Thyroid gland (tissue), 4 donors: ENCODE measurements around the gene CGAS. TPM values are rescaled to one million over a fixed set of nuclear protein-coding genes. Genes with fewer than 3 reads are reported as not detected.

ENCODE experiments used
- DNase-seq, 2 donors: peaks; one replicate each; pipeline ENCODE4 v3.0.0-alpha.2; 2019
- H3K27ac ChIP-seq, 3 donors: fragments of 200-600 bp; sonication (generic); 1 replicate in 2 of 3; 2 replicates in 1 of 3; pipeline ENCODE4 v1.5.1; 2016 to 2019; ENCODE audit warnings: mild to moderate bottlenecking in 1 of 3, moderate library complexity in 1 of 3
- H3K27me3 ChIP-seq: fragments of 200-600 bp; sonication (generic); one replicate; pipeline ENCODE4 v1.5.1; 2019
- H3K36me3 ChIP-seq, 2 donors: fragments of 200-600 bp; sonication (generic); one replicate each; pipeline ENCODE4 v1.5.1; 2016 to 2019
- H3K4me1 ChIP-seq, 2 donors: fragments of 200-600 bp; sonication (generic); one replicate each; pipeline ENCODE4 v1.5.1; 2017 to 2019
- H3K4me3 ChIP-seq, 3 donors: fragments of 200-600 bp; sonication (generic); replicated peaks in 1 of 3; 1 replicate in 2 of 3; 2 replicates in 1 of 3; pipeline ENCODE4 v1.5.1; 2016; ENCODE audit warnings: mild to moderate bottlenecking in 1 of 3
- H3K9me3 ChIP-seq: fragments of 200-600 bp; sonication (generic); one replicate; pipeline ENCODE4 v1.5.1; 2017
- CTCF ChIP-seq, 6 experiments: fragments of 200-600 bp in 3 of 6; fragments of 450-650 bp in 3 of 6; sonication (generic) in 3 of 6; IDR thresholded peaks; one replicate each; pipeline ENCODE4 v1.5.1; 2016 to 2019; ENCODE audit warnings: antibody characterized with exemption in 6 of 6, mild to moderate bottlenecking in 2 of 6, inconsistent platforms in 1 of 6, moderate library complexity in 1 of 6
- POLR2A ChIP-seq, 2 donors: fragments of 450-650 bp; IDR thresholded peaks; one replicate each; pipeline ENCODE4 v1.6.1; 2017; ENCODE audit warnings: antibody characterized with exemption in 2 of 2, mild to moderate bottlenecking in 2 of 2, moderate library complexity in 1 of 2
- WGBS, 2 donors: methylation state at CpG; one replicate each; pipeline ENCODE4 v1.1.5; 2017; 5-methylcytosine and 5-hydroxymethylcytosine counted together
- intact Hi-C: fragments of 100-400 bp; cut with DNase I; formaldehyde crosslinking; loops from one replicate; pipeline ENCODE4 v1.15.1; 2023
- total RNA-seq, 4 donors: library from RNA; depleted of rRNA; stranded (reverse); fragments of >200 nt; gene quantifications; one replicate each; pipeline ENCODE4 v1.2.3, GENCODE V29; 2016

Gene CGAS
- total RNA-seq, 4 donors from 2014 or later, result 2.5 to 6.2 (median 4.4) TPM

- no peaks in the 10 kb centered on the region for H3K9me3 ChIP-seq
- 95 to 96% methylated on average over 12 of the region's 12 CpGs for WGBS, 2 donors
- DNase-seq, result no peak
- no peaks in the 10 kb centered on the region for H3K4me1 ChIP-seq
- intact Hi-C loops, result no loop called here
- peaks cover 49 to 77% of the 10 kb centered on the region in 2 donors for H3K36me3 ChIP-seq
- TF ChIP-seq POLR2A (IDR thresholded peaks at IDR 0.05) (no peak), CTCF (IDR thresholded peaks at IDR 0.05) (no peak)
- H3K4me3 ChIP-seq, result no peak overlapping the region
- no peak overlapping the region for H3K27ac ChIP-seq
- H3K27me3 ChIP-seq, result no peaks in the 10 kb centered on the region
Observed at GRCh38 chr6:73481969-73482368, 29.9 kb upstream of the CGAS start.

- no peaks in the 10 kb centered on the region for H3K9me3 ChIP-seq
- no peaks in the 10 kb centered on the region for H3K4me1 ChIP-seq
- TF ChIP-seq CTCF (IDR thresholded peaks at IDR 0.05) (no peak), POLR2A (IDR thresholded peaks at IDR 0.05) (no peak)
- intact Hi-C loops, result no loop called here
- no peak for DNase-seq
- peaks cover 59 to 71% of the 10 kb centered on the region in 2 donors for H3K36me3 ChIP-seq
- WGBS, 2 donors, result 98 to 100% methylated on average over 4 of the region's 4 CpGs
- H3K4me3 ChIP-seq, result no peak overlapping the region
- H3K27ac ChIP-seq, result no peak overlapping the region
- H3K27me3 ChIP-seq, result no peaks in the 10 kb centered on the region
Observed at GRCh38 chr6:73477407-73477806, 25.3 kb upstream of the CGAS start.

- Histone ChIP-seq H3K36me3 (peaks cover 59 to 67% of the 10 kb centered on the region in 2 donors), H3K9me3 (no peaks in the 10 kb centered on the region), H3K27me3 (no peaks in the 10 kb centered on the region), H3K4me1 (no peaks in the 10 kb centered on the region), H3K4me3 (no peak overlapping the region), H3K27ac (no peak overlapping the region)
- intact Hi-C loops, result no loop called here
- DNase-seq, result no peak
- TF ChIP-seq POLR2A (IDR thresholded peaks at IDR 0.05), result no peak
- no peak for TF ChIP-seq CTCF (IDR thresholded peaks at IDR 0.05)
- 92% methylated on average over 10 of the region's 10 CpGs for WGBS, 2 donors
Observed at GRCh38 chr6:73476723-73477122, 24.6 kb upstream of the CGAS start.

- DNase-seq, result no peak
- peaks cover 63 to 78% of the 10 kb centered on the region in 2 donors for H3K36me3 ChIP-seq
- H3K4me3 ChIP-seq, result no peak overlapping the region
- TF ChIP-seq POLR2A (IDR thresholded peaks at IDR 0.05) (no peak), CTCF (IDR thresholded peaks at IDR 0.05) (no peak)
- H3K27me3 ChIP-seq, result no peaks in the 10 kb centered on the region
- no peak overlapping the region for H3K27ac ChIP-seq
- H3K9me3 ChIP-seq, result no peaks in the 10 kb centered on the region
- intact Hi-C loops, result no loop called here
- 89 to 95% methylated on average over 2 of the region's 2 CpGs for WGBS, 2 donors
- no peaks in the 10 kb centered on the region for H3K4me1 ChIP-seq
Observed at GRCh38 chr6:73471686-73472290, 19.7 kb upstream of the CGAS start.

GRCh38 chr6:73461537-73462350, 9.6 kb upstream of the CGAS start, which contains the start of gene MTO1:
Gene MTO1 (plus strand): TSS chr6:73461737. CDS start chr6:73461855, 118 bp downstream.
- peak in 1 of 2 donors; percentile 75 for TF ChIP-seq POLR2A (IDR thresholded peaks at IDR 0.05)
- no peak for TF ChIP-seq CTCF (IDR thresholded peaks at IDR 0.05)
- no peaks in the 10 kb centered on the region for H3K27me3 ChIP-seq
- peak within 1 kb of the TSS; percentile 80 to 91 (median 88) for H3K27ac ChIP-seq
- H3K36me3 ChIP-seq, result peaks cover under 1 to 7% of the 10 kb centered on the region in 2 donors
- H3K9me3 ChIP-seq, result no peaks in the 10 kb centered on the region
- intact Hi-C loops, result no loop called here
- peak; percentile 88 to 90 for DNase-seq
- H3K4me3 ChIP-seq, result peak within 1 kb of the TSS; percentile 34 to 93 (median 64)
- 0% methylated on average over 33 to 39 of the region's 55 CpGs for WGBS, 2 donors
- peaks cover 11 to 17% of the 10 kb centered on the region in 2 donors for H3K4me1 ChIP-seq
